HG02588 (cell line): ENCODE results near the gene EYS.
"Not testable (repeated sequence)": the region's sequence is repeated elsewhere in the genome, so short reads cannot be mapped to it uniquely, and the experiment has no call there.

Experiments used
- ATAC-seq: cut with Tn5 transposase; IDR thresholded peaks from one replicate; pipeline ENCODE4 v1.9.1; 2021; ENCODE audit warnings: mild to moderate bottlenecking, moderate library complexity; ENCODE audit not compliant: unreplicated experiment

EYS gene

DNA sequence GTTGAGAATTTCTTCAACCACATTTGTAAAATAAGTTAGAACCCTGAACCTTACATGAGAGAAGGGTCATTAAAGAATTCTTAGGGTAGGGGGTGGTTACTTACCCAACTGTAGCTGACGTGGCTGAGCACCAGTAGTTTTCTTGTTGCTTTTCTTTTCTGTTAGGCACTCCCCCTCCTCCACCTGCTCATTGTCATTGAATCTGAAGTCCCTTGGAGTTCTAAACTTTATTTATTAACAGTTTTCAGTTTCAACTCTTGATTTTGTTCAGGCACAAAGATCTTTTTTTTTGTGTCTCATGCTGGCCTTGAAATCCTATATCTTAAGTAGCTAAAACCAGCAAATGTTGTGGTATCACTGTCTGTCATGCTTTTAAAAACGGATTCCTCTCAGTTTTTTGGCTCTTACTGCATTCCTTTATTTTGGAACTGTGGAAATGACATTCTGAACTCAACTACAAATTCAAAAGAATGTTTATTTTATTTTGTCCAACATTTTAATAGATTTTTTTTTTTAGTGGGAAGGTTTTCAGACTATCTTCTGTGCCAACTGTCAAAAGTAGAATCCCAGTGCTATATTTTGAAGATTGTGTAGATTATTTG, 1606.2 kb downstream of the EYS start:
- ATAC-seq: no peak

DNA sequence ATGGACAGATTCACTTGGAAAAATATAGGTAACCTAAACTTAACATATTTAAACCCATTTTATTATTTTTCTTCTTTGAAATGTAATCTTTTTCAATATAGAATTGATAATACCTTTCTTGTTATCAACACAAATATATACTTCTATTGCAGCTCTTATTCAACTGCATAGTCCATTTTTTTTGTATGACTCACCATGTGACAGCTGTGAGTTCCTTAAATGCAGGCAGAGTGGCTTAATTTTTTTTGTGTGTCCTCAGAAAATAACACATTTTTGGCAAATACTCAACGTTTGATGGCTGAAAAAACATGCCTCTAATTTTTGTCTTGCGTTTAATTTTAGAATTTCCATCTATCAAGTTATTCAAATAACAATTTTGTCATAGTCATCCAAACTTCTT, 1616.7 kb downstream of the EYS start:
- no peak for ATAC-seq

DNA sequence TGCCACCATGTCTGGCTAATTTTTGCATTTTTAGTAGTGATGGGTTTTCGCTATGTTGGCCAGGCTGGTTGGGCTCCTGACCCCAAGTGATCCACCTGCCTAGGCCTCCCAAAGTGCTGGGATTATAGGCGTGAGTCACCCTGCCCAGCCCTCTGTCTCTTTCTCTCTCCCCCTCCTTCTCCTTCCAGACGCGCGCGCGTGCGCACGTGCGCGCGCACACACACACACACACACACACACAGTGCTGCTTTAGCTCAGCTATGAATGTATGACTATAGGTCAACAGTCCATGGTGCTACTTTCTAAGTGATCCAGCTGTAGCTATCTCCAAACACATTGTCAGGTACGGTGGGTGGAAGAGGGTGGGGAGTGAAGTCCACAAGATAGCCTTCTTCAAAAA, 1621.9 kb downstream of the EYS start:
- ATAC-seq: no peak

DNA sequence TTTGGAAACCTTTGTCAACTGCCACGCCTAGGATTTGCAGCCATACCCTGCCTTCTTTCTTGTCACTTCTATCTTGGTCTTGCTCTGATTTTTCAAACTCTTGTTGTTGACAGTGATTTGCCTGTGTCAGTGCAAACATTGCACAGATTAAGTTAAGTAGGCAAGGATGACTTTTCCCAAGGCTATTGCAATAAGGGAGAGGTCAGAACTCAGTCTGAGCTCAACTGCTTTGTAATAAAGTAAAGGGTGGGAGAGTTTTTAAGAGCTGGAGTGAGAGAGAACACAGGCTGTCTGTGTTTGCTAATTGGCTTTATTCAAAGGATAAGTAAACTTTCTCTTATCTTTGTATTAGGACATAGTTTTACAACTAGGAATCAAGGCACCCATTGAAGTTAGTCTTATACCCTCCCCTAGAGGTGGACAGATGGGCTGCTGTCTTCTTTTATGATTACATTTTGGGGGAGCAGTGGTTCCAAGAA, 1622.8 kb downstream of the EYS start:
- ATAC-seq: no peak

DNA sequence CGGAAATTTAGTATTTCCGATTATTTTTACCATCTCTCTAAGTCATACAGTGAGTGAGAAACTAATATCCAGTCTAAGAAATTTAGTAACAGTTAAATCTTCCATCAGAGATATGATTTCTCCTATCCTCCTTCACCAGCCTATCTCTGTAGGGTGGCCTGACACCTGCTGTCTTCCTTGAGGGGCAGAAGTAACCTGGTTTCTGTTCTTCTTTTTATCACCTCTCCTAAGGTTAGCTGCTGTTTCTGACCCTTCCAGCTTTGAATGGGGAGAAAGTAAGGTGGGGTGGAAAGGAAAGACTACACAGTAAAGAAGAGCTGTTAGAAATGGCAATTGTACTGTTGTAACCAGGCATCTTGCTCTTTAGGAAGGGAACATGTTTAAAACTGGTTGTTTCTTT, 1623.8 kb downstream of the EYS start:
- no peak for ATAC-seq

DNA sequence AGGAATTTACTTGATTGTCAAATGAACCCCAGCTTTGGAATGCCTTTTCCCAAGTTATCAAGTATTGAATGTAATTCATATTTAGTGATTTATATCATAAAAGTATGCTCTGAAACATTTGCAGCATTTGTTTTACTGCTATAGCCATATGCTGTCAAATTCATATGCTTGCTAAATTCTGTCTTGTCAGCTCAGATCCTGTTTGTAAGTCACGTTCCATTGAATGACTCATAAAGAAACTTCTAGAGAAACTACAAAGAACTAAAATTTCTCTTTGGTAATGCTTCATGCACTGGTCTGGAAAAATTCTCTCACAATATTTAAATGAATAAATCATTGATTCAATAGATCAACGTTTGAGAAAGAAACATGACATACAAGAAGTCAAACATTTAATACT, 1625.6 kb downstream of the EYS start:
- ATAC-seq: no peak

DNA sequence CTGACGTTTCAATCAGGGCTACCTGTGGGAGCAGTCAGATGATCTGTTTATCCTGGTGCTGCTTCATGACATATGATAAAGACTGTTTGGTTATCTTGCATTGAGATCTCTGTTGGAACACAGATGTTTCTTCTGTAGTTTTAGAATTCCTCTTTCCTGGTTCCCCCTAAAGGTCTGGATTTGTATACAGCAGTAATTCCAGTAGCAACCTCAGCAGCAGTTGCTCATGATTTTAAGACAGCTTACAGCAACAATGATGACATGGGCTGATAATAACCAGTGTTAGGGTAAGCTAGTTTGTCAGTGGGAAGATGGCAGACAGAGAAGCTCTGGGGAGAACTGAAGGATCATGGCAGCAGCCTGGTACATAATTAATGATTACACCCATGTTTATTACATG, 1632.0 kb downstream of the EYS start:
- ATAC-seq: no peak

DNA sequence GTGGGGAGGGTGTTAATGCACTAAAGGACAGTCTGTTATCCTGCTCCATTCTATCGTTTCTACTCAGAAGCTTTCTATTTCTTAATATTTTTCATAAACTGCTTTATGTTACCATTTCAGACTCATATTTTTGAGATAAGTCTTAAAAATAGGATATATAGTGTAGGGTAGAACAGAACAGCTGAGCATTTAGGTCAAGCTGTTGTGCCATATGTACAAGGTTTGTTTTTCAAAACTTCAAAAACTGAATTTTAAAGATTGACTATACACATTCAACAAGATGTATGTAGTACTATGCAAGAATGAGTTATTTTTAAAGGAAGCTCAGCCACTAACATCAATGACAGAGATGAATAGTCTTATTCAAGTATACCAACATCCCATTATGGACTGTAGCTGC, 1634.3 kb downstream of the EYS start:
- ATAC-seq: no peak

DNA sequence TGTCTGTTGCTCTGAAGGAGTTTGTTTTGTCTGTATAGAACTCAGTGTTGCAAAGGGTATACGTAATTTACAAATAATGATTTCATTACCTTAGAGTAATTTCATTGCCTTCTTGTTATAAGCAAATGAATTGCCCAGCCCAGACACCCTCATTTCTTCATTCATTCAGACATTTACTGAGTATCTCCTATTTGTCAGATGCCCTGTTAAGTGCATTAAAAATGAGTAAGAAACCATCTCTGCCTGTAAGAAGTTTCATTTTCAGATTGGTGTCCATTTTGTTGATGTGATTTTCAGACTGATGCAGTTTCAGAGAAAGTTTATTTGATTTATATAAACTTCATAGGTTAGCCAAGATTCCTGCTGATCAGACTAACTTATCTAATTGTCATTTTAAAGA, 1642.1 kb downstream of the EYS start:
- no peak for ATAC-seq

DNA sequence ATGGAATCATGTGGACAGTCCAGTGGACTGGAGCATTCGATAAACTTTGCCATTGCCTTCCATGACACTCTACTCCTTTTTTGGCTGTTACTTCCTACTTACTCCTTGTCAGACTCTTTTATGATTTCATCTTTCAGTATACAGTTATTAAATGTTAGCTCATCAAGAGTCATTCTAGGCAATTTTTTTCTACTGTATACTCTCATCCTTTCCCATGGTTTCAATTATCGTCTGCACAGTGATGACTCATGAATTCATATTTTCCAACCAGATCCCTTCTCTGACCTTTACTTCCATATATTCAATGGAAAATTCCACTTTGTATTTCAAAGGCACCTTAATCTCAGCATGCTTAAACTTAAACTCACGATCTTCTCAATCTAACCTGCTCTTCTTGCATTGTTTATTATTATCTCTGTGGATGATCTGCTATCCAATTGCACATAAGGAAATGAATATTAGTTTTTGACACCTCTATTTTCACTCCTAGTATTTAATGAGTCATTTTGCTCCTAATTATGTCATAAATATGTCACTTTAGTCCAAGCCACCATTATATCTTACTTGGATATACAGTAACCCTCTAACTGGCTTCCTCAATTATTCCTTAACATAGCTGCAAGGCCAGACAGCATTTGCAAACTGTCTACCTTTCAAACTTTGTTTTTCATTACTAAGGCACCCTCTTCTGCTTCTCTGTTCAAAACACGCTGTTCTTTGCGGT, 1643.9 kb downstream of the EYS start:
- no peak for ATAC-seq

DNA sequence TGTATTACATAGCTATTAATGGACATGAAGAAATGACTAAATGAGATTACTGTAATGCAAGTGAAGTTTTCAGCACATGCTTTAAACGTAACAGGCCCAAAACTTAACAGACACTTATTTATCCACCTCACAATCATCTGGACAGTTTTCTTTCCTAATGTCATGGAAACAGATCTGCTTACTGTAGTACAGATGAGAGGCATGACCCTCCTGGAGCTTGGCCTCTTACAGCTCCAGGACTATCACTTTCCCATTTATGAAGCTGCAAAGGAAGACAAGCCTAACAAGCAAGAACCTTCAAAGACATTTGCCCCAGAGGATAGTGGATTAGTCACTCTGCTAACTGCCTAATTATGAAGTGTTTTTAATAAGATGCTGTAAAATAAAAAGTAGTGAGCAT, 1652.2 kb downstream of the EYS start:
- no peak for ATAC-seq

DNA sequence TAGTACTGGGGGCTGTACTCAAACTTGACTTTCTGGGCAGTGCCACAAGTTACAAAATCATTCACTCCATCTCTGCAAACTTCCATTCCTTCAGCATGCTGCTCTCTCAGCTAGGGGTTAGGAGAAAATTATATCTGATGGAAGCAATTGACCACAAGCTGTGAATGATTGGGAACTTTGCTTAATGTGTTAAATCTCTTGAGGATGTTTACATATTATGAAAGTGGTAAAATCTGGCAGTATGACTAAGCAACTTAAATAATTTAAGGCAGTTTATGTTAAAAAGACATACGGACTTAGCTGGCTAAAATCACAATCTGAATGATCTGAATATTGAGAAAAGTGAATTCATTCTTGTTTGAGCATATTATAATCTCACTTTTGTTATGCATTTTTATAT, 1656.4 kb downstream of the EYS start:
- ATAC-seq: no peak

DNA sequence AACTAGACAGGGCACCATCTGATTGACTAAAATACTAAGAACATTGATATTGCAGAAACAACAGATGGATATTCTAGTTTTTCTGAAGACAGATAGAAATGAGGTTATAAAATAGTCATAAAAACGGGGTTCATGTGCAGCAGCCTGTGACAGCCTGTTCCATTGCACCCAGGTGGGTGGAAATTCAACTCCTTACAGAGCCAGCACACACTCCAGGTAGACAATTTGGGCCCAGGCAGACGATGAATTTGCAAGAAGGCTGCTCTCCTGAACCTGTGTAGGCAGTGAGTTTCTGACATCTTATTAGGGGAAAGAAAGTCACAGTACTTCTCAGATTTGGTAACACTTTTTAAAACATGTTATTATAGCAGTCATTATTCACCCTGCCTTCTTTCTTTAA, 1657.3 kb downstream of the EYS start:
- no peak for ATAC-seq

DNA sequence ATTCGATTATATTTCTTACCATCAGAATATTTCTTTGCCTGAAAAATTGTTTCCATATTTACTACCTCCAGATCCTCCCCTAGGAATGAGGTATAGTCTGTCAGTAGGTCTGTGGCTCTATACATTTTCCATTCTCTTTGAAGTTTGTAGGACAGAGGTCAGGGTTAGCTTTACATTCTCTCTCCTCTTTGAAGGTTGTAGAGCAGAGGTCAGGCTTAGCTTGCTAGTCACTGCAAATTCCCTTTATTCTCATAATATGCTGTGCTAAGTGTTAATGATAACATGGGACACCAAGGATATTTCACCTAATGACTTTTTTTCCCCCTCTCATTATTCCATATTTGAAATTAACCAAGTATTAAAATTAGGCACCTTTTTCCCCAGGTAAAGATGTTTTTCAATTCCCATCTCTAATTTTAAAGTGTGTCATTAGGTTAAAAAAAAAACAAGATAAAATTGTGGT, 1660.2 kb downstream of the EYS start:
- ATAC-seq: no peak

DNA sequence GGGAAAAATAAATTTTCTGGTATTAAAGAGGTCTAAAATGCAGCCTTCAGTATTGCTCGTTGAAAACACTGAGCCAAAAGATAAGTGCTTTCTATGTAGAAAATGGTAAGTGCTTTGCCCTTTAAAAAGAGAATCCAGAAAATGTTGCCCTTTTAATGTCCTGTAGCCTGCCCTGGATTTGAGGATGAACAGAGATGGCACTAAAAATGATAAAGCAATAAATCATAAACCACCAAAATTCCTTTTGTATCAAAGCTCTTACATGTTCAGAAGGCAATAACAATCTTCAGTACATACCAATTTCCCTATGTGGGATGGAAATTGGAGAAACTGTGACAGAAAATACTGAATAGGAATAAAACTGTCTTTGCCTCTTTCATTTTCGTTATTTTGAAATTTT, 1665.7 kb downstream of the EYS start:
- no peak for ATAC-seq

DNA sequence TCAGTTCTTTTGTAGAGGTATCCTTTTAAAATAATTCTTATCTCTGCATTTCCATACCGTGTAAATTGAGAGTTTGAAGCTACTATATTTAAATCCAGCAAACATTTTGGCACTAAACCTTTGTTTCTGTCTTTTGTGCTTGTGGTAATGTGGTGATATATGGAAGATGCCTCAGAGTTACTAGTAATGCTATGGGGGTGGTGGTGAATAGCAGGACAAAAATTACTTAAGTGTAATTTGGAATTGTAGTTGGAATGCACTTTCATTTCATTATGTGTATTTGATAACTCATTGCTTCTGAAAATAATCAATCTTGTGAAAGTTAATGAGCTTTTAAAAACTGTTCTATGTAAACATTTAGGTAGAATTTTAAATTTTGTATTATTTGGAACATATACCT, 1666.9 kb downstream of the EYS start:
- no peak for ATAC-seq

DNA sequence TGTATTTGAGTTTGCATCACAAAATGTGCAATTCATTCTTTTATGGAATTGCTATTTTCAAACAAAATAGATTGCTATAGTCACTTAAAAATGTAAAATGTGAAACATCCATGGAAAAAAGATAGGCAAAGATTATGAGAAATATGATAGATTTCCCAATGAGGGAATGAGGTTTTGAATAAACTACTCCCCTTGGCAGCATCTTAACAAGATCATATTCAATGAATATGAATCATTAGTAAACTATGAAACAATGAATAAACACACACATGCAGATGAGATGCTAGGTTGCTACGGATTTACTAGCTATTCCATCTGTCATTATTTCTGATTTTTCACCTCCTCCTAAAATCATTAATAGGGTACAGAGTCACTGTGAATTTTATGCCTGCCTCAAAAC, 1669.6 kb downstream of the EYS start:
- ATAC-seq: no peak

DNA sequence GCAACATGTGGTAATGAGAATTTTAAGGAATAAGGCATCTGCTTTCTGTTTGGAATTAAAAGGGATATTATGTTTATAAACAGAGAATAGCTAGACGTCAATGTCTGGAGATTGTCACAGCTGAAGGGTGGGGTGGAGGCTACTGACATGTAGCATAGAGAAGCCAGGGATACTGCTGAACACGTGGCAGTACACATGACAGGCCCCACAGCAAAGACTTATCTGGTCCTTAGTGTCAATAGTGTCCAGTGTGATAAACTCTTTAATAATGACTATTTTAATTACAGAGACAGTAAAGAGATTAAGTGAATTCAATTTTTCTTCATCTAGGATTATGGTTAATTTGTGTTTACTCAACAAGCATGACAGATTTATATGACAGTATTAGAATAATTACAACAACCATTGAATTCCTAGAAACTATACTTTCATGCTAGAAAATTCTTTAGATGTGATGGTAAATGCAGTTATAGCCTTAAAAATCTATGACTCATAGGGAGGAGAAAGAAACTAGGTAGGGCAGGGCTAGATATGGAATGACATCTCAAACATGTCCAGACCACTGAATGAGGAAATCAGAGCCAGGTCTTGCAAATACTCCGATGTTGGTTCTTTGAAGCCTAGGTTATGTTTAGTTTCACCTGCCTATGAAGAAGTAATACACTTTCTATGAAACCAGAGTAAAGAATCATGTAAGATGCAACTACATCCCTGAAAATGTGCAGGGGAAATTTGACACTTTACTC, 1671.9 kb downstream of the EYS start:
- no peak for ATAC-seq

DNA sequence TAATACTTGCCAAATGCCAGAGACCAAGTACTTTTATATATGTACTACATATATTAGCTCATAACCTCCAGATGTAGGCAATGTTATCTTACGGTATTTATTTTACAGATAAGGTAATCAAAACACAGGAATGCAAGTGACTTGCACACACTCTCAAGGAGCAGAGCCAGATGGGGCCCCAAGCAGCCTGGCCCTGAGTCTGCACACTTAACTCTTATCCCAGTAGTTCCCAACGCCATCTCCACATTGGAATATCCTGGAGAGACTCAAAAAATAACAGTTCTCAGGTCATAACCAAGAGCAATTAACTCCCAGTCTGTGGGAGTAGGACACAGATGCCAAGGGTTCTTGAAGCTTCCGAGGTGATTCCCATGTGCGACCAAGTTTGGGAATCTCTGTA, 1672.7 kb downstream of the EYS start:
- ATAC-seq: no peak

DNA sequence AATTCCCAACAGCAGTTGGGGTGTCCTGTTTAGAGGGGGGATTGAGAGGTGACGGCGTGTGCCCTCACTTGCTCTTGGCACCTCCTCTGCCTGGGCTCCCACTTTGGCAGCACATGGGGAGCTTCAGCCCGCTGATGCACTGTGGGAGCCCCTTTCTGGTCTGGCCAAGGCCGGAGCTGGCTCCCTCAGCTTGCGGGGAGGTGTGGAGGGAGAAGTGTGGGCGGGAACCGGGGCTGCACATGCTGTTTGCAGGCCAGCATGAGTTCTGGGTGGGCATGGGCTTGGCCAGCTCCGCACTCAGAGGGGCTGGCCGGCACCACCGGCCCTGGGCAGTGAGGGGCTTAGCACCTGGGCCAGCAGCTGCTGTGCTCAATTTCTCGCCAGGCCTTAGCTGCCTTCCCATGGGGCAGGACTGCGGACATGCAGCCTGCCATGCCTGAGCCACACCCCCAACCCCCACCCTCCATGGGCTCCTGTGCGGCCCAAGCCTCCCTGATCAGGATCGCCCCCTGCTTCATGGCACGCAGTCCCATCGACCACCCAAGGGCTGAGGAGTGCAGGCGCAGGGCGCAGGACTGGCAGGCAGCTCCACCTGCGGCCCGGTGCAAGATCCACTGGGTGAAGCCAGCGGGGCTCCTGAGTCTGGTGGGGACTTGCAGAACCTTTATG, 1675.9 kb downstream of the EYS start:
- not testable (repeated sequence) for ATAC-seq

DNA sequence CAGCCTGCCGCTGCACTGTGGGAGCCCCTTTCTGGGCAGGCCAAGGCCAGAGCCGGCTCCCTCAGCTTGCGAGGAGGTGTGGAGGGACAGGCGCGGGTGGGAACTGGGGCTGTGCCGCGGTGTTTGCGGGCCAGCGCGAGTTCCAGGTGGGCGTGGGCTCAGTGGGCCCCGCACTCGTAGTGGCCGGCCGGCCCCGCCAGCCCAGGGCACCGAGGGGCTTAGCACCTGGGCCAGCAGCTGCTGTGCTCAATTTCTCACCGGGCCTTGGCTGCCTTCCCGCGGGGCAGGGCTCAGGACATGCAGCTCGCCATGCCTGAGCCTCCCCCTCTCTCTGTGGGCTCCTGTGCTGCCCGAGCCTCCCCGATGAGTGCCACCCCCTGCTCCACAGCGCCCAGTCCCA, 1683.3 kb downstream of the EYS start:
- ATAC-seq: no peak

DNA sequence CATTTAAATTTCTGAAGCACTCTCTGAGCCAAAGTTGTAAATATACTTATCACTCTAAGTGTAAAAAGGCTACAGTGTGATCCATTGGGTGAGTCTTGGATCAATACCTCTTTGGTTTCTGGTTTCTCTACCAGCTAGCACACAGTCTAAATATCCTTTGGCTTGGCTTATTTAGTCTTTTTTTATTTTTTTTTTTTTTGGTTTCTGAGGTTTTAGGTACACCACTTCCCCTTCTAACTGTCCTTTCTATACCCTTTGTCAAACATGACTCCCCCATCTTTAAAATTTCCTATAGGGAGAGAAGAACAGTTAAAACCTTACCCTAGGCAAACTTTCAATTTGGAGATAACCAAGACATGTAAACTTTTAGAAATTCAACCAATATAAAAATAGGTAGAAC, 1692.4 kb downstream of the EYS start:
- ATAC-seq: no peak
